NCI-H1694 treated with DMSO at 0.1 percent for 48 hours (cell line): ENCODE results near the gene N4BP2L1.
A peak's percentile ranks its signal among the peaks of the same experiment; 100 is the strongest.

ENCODE experiments used
- DNase-seq: peaks from one replicate; lab custom pipeline; 2025; lab: John Stamatoyannopoulos, UW

N4BP2L1 gene

DNA sequence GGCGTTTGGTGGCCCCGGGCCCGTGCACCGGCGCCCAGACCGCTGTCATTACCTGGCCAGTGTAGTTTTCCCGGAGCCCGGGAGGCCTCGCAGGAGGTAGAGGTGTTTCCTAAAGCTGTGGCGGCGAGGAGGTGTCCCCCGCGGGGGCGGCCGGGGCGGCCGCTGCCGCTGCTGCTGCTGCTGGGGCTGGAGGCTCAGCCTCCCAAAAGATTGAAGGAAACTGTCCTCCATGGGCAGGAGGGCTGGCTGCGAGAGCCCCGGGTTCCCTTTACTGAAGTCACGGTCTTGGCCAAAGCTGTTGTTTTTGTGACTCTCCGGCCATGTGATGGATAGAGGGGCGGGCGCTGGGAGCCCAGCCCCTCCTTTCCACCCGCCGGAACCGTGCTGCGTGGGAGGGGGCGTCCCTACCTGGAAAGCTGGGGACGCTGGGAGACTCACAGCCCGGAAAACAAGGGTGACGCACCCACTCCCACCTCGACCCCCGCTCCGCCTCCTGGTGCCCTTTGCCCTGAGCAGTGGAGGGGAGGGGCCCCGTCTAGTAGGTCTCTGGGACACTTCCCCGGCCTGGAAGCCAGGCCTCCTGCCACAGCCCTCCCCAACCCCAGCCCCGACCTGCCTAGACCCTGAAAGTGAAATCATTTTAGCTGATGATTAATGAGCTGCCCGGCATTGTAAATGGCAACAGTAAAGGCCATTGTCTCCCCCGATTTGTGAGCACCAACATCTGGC, at the start of gene N4BP2L1:
Gene N4BP2L1 (minus strand): TSS at position 279 of the 729 bp plus-strand sequence. CDS start 48 bp downstream, at position 231.
- peak; percentile 20 for DNase-seq

DNA sequence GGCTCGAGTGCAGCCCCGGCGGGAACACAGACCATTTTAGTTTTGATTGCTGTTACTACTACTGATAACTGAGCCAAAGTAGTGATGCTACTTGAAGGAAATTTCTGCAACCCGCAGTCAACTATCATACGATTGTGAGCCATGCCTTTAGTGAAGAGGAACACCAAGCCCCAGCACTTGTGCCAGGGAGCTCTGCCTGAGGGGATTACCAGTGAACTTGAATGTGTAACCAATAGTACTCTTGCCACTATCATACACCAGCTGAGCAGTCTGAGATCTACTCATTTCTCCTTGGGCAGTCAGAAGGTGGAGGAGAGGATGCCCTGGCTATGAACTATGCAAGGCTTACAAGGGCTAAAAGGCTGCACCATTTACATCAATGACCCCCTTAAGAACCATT, 49.0 kb upstream of the N4BP2L1 start:
- DNase-seq: no peak

DNA sequence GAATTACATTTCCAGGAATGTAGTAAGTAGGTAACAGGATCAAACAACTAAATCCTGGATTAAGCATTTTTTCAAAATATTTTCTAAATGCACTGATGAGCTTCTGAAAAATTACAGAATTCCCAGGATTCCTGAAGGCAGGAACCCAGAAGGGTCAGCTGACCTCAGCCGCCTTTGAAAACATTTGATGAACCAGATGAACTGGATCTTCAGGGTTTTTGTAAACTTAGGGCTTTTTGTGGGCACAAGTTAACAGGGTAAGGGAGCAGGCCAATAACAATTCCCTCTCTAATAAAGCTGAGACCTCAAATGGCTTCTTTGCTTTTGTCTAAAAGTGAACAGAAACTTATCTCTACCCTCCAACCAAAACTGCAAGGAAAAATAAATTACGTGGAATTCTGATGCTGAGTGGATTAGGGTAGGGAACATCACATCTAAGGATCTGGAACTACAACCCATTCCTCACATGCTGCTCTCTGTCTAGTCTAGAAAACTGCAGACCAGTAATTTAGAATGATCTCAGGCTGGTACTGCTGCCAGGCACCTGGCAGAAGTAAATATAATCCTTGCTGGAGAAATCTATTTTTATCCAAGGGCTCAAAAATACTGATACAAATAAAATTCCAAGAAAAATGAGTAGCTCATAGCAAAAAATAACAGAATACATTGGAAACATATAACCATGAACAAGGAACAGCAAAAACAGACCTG, 48.2 kb upstream of the N4BP2L1 start:
- no peak for DNase-seq

DNA sequence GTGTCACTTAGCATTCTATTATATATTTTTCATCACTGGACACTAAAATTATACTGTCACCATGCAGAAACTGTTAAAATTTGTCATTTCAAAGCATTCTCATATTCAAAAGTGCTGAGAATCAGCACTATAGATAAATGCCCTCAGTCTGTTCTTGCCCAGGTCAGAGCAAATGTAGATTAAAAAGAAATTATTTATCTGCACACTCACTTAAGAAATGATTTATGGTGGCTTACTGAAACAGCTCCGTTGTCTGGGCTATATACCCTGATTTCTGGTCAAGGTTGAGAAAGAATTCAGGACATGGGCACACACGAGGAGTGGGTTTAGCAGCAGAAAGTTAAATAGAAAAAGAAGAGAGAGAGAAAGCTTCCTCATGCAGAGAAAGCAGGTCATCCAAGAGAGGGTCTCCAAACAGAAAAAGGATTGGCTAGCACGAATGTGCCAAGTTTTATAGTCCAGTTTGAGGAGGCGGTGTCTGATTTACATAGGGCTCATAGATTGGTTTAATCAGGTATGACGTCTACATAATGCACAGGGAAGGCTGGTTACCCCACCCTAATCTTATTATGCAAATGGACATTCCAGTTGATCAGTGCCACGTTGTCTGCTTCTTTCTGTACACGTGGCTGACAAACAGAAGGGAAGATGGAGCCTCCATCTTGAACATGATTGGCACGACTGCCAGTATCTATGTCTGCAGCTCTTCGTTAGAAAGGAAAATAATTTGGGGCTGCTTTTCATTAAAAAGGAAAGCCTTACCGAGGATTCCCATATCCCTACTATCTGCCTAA, 47.3 kb upstream of the N4BP2L1 start:
- no peak for DNase-seq

- no peak for DNase-seq
These were observed 45.7 kb upstream of the N4BP2L1 start for GRCh38 chr13:32473650-32474049.

DNA sequence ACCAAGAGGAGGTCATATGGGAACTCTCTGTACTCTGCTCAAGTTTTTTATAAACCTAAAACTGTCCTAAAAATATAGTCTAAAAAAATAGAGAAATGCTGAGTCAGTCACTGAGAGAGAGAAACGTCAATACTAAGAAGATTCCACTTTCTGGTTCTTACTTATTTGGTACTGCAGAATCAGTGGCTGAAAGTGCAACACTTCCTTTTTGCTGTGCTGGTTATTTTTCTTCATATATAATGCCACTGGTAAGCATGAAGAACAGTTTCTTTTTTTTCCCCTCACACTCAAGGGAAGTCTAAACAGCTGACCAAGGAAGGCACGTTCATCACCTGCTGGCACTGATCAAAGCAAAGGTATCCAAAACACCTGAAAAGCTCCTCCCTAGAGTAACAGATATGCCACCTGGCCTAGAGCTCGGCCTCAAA, 44.3 kb upstream of the N4BP2L1 start:
- DNase-seq: no peak

GRCh38 chr13:32471187-32471922, 43.4 kb upstream of the N4BP2L1 start:
- no peak for DNase-seq

GRCh38 chr13:32468502-32469142, 40.7 kb upstream of the N4BP2L1 start:
- no peak for DNase-seq

DNA sequence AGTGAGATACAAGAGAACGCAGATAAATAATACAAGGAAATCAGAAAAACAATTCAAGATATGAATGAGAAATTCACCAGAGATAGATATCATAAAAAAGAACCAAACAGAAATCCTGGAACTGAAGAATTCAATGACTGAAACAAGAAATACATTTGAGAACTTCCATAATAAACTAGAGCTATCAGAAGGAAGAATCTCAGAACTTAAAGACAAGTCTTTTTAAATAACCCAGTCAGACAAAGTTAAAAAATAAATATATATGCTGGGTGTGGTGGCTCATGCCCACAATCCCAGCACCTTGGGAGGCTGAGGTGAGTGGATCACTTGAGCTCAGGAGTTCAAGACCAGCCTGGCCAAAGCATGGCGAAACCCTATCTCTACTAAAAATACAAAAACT, 28.7 kb upstream of the N4BP2L1 start:
- DNase-seq: no peak

DNA sequence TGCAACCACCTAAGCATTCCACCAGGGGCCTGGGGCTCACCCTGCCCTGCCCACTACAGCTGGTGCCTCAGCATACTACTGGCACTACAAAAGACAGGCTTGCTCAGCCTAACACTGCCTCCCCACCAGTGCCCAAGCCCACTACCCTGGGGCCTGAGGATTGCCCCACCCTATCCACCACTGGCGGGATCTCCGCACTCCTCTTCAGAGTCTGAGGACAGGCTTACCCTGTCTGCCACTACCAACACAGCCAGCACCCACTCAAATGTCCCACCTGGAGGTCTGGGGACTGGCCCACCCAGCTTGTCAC, 27.6 kb upstream of the N4BP2L1 start:
- DNase-seq: no peak

GRCh38 chr13:32454886-32455593, 27.1 kb upstream of the N4BP2L1 start:
- no peak for DNase-seq

DNA sequence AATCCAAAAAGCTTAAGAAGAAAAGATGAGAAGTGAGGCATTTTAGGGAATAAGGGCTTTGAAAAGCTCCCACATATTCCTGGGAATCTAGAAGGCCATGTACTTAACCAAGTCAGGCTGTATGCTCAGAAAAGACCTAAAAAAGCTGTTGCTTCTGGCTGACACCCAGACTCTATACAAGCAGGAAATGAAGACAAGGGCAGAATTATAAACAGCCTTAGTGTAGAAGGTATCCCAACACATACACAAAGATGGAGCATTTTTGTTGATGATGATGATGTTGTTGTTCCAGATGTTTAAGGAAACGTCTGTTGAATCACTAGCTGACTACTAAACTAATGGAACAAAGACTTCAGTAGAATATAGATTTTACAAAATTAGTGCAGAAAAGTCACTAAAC, 26.1 kb upstream of the N4BP2L1 start:
- no peak for DNase-seq

DNA sequence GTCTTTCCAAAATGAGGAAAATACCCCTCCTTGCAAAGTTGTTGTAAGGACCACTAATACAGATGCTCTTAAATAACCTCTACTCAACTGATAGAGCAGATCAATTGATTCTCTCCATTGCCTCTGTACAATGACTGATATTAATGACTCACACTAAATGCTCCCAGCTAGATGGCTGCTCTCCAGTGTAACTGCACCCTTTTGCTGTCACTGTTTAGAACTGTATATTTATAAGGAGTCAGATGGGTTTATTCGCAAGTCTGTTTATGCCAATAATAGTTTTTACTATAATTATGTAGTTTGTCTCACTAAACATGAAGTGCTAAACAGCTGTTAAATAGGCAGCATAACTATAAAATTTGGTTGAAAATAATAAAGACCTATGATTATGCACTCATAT, 21.0 kb upstream of the N4BP2L1 start:
- DNase-seq: no peak

DNA sequence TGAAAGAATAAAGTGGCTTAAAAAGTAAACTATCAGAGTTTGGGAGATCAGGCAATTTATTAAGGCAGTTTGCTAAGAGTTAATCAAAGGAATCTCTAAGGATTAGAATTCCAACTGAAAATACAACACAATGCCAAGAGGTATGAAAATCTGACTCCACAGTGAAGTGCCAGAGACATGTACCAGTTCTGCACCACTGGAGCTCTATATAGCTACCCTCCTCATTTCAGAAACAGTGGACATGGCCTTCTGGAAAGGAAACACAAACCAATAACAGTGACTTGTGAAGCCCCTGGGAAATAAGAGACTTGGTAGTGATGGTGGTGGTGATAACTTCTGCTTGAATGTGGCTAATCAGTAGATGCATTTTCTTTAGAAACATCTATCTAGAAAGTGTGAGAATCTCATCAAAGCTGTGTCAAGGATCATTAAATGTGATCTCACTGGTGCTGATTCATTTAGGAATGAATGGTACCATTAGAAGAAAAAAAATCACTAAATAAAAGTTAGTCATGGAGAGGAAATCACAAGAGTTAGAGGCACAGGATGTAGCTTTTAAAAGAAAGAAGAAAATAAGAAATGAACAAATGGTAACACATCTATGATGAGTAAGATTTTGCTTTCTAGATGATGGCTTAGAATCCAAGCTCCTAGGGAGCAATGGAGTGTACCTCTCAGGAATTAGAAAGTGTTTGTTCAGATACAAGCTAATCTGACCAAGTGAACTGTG, 20.1 kb upstream of the N4BP2L1 start:
- DNase-seq: no peak

DNA sequence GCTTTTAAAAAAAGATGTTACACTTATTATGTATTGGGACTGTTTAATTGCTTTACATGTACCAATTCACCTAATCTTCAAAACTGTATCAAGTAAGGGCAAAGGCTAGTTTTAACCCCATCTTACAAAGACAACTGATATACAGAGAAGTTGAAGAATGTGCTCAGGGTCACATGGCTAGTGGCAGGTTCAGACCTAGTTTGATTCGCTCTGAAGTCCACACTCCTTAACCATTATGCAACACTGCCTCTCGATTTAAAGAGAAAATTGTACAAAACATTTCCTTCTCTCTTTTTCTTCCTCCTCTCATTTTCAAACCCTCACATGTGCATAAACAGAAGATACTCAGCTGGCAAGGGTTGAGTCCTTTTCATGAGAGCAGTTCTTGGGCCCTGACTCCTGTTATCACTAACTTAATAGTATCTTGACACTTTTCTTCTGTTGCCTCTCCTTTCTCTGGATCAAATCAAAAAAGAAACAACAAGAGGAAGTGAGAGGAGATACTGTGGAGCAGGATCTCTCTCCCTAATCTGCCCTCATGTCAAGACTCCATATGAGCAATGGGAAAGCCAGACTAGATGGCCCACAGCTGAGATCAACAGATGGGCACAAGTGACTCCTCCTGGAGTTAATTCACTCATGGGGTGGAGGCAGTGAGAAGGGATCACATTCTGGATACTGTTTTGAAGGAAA, 19.0 kb upstream of the N4BP2L1 start:
- DNase-seq: no peak

DNA sequence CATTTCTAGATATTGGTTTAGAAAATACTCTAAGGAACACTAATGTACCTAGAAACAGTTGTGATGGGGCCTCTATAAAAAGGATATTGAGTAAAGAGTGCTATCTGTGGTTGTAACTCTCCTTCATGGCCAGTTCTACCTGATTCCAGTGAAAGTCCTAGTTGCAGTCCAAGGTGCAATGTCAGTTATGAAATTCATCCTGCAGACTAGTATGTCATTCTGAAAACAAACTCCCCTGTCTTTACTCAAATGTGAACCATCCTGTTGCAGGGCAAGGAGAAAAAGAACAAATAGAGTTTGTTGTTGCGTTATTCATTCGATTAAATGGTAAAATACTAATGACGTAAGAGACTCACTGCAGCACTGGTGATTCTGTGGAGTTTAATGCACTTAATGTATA, 18.3 kb upstream of the N4BP2L1 start:
- no peak for DNase-seq

GRCh38 chr13:32445461-32445860, 17.5 kb upstream of the N4BP2L1 start:
- no peak for DNase-seq

GRCh38 chr13:32443111-32443510, 15.2 kb upstream of the N4BP2L1 start:
- peak; percentile 2 for DNase-seq

DNA sequence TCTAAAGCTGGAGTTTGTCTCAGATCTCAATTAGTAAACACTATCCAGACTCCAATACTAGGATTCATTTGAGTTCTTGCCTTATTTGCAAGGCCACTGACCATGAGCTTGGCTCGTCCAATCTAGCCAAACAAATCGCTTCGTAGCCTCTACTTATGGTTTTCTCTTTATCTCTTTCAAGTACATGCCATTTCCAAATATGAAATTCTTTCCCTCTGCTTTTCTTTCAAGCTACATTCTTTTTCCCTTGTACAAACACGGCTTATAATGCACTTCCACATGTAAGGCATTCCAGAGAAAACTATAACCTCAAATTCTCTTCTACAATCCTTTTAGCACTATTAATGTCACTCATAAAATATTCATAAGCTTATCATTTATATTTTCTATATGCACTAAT, 10.9 kb upstream of the N4BP2L1 start:
- no peak for DNase-seq

GRCh38 chr13:32432856-32433255, 4.9 kb upstream of the N4BP2L1 start:
- DNase-seq: peak; percentile 31
